Inferior parietal cortex (tissue), 1 donor: ENCODE results near the gene CORO1C.
"Not testable (repeated sequence)": the region's sequence is repeated elsewhere in the genome, so short reads cannot be mapped to it uniquely, and the experiment has no call there.

ENCODE experiments used
- DNase-seq: peaks from one replicate; pipeline ENCODE4 v3.0.0-alpha.2; 2016; ENCODE audit errors: extremely low spot score

CORO1C gene

DNA sequence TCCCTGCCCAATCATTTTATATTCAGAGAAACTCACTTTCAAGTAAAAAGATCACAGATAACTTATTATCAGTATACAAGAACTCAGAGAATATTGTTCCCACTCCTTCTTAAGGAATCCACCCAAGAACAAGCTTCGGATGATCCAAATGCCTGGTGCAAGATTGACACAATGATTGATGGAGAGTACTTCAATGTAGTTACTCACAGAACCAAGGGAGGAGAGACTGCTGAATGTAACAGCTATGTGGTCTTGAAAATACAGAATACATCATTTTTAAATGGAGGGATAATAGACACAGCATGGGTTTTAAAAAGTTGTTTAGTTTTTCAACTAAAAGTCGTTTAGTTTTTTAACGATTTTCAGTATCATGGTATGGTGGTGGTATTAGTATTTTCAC is 59.3 kb downstream of the CORO1C start:
- no peak for DNase-seq

DNA sequence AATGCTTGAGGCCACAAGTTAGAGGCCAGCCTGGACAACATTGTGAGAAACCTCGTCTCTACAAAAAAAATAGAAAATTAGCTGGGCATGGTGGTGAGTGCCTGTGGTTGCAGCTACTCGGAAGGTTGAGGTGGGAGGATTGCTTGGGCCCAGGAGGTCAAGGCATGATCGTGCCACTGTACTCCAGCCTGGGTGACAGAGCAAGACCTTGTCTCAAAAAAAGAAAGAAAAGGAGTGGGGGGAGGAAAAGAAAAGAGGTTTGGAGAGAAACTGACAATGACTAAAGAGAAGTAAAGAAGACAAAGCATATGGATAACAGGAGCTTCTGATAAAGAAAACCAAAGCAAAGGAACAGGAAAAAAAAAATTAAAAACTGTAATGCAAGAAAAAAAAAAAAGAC is 60.2 kb downstream of the CORO1C start:
- DNase-seq = no peak

GRCh38 chr12:108670066-108670631 is 61.2 kb downstream of the CORO1C start:
- DNase-seq = no peak

- DNase-seq = no peak
These were observed 62.8 kb downstream of the CORO1C start for GRCh38 chr12:108668542-108668941.

DNA sequence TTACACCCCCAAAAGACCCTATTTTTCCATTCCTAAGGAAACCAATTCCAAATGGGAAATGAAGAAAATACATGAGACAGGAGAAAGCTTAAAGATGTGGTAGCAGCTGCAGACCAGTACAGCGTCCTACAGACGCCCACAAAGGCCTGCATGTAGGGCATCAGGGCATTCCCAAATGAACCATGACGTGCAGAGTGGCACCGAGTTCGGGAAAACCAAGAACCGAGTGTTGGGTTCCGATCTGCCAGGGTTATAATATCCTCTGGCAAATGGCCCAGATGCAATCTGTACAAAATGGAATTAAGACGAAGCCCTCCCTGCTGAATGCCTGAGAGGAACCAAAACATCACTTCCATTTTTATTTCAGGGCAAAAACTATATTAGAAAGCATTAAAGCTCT is 63.3 kb downstream of the CORO1C start:
- no peak for DNase-seq

DNA sequence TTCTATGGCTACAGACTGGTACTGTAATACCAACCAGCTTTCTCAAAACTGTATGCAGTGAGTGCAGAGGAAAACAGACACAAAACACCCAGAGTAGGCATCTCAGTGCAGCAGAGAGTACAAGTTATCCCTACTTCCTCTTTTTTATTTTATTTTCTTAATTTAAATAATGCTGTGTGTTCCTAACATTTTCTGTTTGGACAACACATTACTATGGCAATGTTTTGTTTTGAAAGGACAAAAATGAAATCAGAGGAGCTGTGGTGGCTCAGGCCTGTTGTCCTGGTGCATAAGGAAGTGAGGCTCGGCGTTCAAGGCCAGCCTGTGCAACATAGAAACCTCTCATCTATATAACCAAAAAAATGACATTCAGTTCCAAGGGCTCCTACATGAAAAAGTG is 64.0 kb downstream of the CORO1C start:
- no peak for DNase-seq

- no peak for DNase-seq
These were observed 64.9 kb downstream of the CORO1C start for GRCh38 chr12:108666401-108666881.

- DNase-seq = no peak
These were observed 65.6 kb downstream of the CORO1C start for GRCh38 chr12:108665608-108666202.

DNA sequence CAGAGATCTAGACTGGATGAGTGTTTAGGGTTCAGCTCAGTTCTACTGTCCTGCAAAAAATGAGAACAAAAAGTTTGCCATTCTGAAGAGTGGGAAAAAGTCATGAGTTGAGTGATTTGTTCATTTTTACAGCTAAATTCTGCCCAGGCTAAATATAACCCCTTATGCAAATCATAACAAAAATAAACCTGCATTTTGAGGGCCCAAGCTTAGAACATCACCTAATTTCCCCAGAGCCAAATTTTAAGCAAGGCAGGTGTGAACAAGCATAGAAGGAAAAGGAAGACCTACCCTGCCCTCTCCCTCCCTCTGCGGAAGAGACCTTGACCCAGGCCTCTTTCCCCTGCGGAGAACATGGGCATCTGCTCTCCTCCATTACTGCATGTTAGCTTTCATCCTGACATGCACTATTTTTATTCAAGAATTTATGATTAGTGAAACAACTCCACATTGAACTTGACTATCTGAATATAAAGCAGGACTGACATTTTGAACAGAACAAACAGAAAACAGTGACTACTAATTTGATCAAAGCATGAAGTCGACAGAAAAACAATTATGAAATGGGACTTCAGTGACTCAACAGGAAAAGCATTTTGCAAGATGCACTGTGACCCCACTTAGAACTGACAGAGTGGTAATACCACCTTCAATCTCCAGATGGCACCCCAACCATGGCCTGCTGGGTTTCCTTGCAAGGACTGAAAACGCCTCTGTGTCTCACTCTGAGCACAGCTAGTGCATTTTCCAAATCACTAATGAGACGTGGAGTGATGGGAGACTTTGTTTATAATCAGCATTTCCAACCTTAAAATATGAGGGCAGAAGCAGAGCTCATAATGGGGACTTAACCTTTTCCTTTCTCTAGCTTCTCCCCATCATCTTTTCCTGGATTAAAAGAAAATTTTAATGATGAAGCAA is 66.7 kb downstream of the CORO1C start:
- DNase-seq = peak; percentile 94

DNA sequence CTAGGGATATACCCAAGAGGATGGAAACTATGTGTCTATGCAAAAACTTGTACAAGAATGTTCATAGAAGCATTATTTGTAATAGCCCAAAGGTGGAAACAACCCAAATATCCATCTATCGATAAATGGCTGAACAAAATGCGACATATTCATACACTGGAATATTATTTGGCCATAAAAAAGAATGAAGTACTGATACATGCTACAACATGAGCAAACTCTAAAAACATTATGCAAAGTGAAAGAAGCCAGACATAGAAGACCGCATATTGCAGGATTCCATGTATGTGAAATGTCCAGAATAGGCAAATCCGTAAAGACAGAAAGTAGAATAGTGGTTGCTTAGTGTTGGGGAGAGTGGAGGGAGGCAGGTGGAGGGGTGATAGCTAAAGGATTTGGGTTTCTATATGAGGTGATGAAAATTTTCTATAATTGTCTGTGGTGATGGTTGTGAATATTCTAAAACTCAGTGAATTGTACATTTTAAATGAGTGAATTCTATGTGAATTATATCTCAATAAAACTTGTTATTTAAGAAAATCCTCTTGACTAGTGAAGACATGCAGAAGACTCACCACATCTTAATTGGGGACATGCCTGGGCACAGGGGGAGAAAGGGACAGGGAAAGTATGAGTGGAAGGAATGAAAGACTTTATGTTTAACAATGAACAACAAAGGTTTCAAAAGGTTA is 67.8 kb downstream of the CORO1C start:
- DNase-seq = no peak

DNA sequence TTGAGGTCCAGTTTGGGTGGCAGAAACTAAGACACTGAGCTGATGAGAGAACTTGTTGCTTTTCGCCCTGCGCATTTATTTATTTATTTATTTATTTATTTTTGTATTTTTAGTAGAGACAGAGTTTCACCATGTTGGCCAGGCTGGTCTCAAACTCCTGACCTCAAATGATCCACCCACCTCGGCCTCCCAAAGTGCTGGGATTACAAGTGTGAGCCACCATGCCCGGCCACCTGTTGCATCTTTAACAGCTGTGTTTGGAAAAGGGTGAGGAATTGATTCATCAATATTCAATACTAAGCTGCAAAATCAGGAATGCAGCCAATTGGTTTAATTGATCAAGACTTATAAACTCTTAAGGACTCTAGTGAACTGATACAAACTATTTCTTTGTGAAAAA is 73.2 kb downstream of the CORO1C start:
- DNase-seq = not testable (repeated sequence)

- no peak for DNase-seq
These were observed 74.1 kb downstream of the CORO1C start for GRCh38 chr12:108657130-108657745.

DNA sequence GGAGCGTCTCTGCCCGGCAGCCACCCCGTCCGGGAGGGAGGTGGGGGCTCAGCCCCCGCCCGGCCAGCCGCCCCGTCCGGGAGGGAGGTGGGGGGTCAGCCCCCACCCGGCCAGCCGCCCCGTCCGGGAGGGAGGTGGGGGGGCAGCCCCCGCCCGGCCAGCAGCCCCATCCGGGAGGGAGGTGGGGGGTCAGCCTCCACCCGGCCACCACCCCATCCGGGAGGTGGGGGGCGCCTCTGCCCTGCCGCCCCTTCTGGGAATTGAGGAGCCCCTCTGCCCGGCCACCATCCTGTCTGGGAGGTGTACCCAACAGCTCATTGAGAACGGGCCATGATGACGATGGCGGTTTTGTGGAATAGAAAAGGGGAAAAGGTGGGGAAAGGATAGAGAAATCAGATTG is 75.1 kb downstream of the CORO1C start:
- not testable (repeated sequence) for DNase-seq

DNA sequence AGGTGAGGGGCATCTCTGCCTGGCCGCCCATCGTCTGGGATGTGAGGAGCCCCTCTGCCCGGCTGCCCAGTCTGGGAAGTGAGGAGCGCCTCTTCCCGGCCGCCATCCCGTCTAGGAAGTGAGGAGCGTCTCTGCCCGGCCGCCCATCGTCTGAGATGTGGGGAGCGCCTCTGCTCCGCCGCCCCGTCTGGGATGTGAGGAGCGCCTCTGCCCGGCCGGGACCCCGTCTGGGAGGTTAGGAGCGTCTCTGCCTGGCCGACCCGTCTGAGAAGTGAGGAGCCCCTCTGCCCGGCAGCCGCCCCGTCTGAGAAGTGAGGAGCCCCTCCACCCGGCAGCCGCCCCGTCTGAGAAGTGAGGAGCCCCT is 75.5 kb downstream of the CORO1C start:
- not testable (repeated sequence) for DNase-seq

GRCh38 chr12:108654622-108655021 is 76.7 kb downstream of the CORO1C start:
- DNase-seq = not testable (repeated sequence)

GRCh38 chr12:108653922-108654321 is 77.4 kb downstream of the CORO1C start:
- no peak for DNase-seq

DNA sequence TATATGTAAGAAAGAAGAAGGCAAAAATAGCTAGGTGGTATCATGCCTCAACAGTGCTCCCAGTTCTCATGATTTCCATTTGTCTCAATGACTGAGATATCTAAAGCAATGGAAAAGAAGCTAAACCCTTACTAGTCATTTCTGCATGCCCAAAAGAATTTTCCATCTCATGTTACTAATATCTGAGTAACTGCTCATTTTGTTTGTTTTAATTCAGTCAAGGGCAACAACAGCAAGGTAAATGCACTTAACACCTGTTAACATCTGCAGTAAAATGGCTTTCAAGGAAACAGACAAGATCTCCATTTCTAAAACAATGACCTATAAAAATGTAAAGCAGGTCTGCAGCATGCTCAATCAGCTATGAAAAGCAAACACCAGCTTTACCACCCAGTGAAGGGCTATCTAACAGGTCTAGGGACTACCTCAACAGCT is 78.2 kb downstream of the CORO1C start:
- DNase-seq = no peak

- no peak for DNase-seq
These were observed 81.2 kb downstream of the CORO1C start for GRCh38 chr12:108650083-108650482.

DNA sequence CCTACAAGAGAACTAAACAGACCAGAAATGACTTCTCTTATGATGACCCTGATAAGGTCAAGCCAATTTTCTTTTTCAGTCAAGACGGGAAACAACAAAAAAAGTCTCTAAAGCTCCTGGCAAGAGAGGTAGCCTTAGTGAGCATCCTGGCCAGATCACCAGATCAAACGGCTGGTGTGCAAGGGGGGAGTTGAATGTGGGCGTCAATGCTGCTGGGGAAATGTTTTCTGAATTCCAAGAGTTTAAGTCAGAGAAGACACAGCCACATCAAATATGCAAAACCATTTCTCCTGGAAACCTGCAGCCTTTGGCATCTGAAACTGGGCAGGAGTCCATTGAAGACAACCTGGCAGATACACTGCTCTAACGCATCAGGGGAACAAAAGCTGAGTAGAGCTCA is 81.6 kb downstream of the CORO1C start:
- no peak for DNase-seq

- no peak for DNase-seq
These were observed 82.2 kb downstream of the CORO1C start for GRCh38 chr12:108649126-108649525.

- no peak for DNase-seq
These were observed 82.9 kb downstream of the CORO1C start for GRCh38 chr12:108648371-108648770.
